HUES6 (cell line): Measurements from ENCODE around the gene C4orf17.
"Not testable (repeated sequence)": the region's sequence is repeated elsewhere in the genome, so short reads cannot be mapped to it uniquely, and the experiment has no call there.

ENCODE experiments used
- H3K27ac ChIP-seq: 2 replicates; pipeline ENCODE4 v1.7.0; 2013; ENCODE audit warnings: low read depth, mild to moderate bottlenecking, low read length, inconsistent platforms
- H3K27me3 ChIP-seq: 2 replicates; pipeline ENCODE4 v1.6.1; 2013; ENCODE audit warnings: low read length; ENCODE audit not compliant: control insufficient read depth, insufficient read depth
- H3K36me3 ChIP-seq: 2 replicates; pipeline ENCODE4 v1.6.1; 2013; ENCODE audit warnings: low read length; ENCODE audit not compliant: control insufficient read depth, insufficient read depth
- H3K4me1 ChIP-seq: 2 replicates; pipeline ENCODE4 v1.6.1; 2013; ENCODE audit warnings: low read length; ENCODE audit not compliant: control insufficient read depth, insufficient read depth
- H3K4me3 ChIP-seq: 2 replicates; pipeline ENCODE4 v1.5.1; 2013; ENCODE audit warnings: low read depth, low read length
- H3K9ac ChIP-seq: one replicate; pipeline ENCODE4 v1.6.1; 2013; ENCODE audit warnings: mild to moderate bottlenecking, low read length
- H3K9me3 ChIP-seq: 2 replicates; pipeline ENCODE4 v1.6.1; 2013; ENCODE audit warnings: low read depth, low read length; ENCODE audit not compliant: control insufficient read depth, insufficient read depth

Gene C4orf17

GRCh38 chr4:99486648-99487047 is 24.2 kb upstream of the C4orf17 start:
- H3K4me1 ChIP-seq, H3K4me3 ChIP-seq, H3K27ac ChIP-seq, H3K36me3 ChIP-seq, H3K27me3 ChIP-seq, H3K9ac ChIP-seq: not testable (repeated sequence)
- H3K9me3 ChIP-seq: peaks cover 54% of the 10 kb centered on the region

- no peaks in the 10 kb centered on the region for H3K36me3 ChIP-seq
- H3K4me3 ChIP-seq: no peak overlapping the region
- no peak overlapping the region for H3K27ac ChIP-seq
- no peak overlapping the region for H3K9ac ChIP-seq
- no peaks in the 10 kb centered on the region for H3K4me1 ChIP-seq
- H3K9me3 ChIP-seq: peaks cover 52% of the 10 kb centered on the region
- no peaks in the 10 kb centered on the region for H3K27me3 ChIP-seq
These were observed 20.5 kb upstream of the C4orf17 start for GRCh38 chr4:99490286-99490685.

GRCh38 chr4:99504804-99505502 is 5.9 kb upstream of the C4orf17 start:
- Histone ChIP-seq H3K36me3 (no peaks in the 10 kb centered on the region), H3K4me1 (no peaks in the 10 kb centered on the region; the same call in 1 of the 2 replicates)

GRCh38 chr4:99506781-99507180 is 4.0 kb upstream of the C4orf17 start:
- no peak overlapping the region for H3K9ac ChIP-seq
- no peak overlapping the region for H3K4me3 ChIP-seq
- H3K27me3 ChIP-seq: no peaks in the 10 kb centered on the region
- H3K36me3 ChIP-seq: no peaks in the 10 kb centered on the region
- no peaks in the 10 kb centered on the region for H3K9me3 ChIP-seq
- no peaks in the 10 kb centered on the region; the same call in 1 of the 2 replicates for H3K4me1 ChIP-seq
- no peak overlapping the region for H3K27ac ChIP-seq

More at GRCh38 chr4:99504804-99505502, 5.9 kb upstream of the C4orf17 start:
- no peak overlapping the region for H3K27ac ChIP-seq
- H3K9ac ChIP-seq: no peak overlapping the region
- H3K27me3 ChIP-seq: no peaks in the 10 kb centered on the region
- H3K9me3 ChIP-seq: no peaks in the 10 kb centered on the region
- no peak overlapping the region for H3K4me3 ChIP-seq

- H3K4me1 ChIP-seq: no peaks in the 10 kb centered on the region; the same call in 1 of the 2 replicates
- H3K27ac ChIP-seq: no peak overlapping the region
- no peaks in the 10 kb centered on the region for H3K36me3 ChIP-seq
- no peaks in the 10 kb centered on the region for H3K9me3 ChIP-seq
- no peak overlapping the region for H3K9ac ChIP-seq
- no peaks in the 10 kb centered on the region for H3K27me3 ChIP-seq
- H3K4me3 ChIP-seq: no peak overlapping the region
These were observed 3.5 kb upstream of the C4orf17 start for GRCh38 chr4:99507349-99507748.

GRCh38 chr4:99507762-99508161 is 3.1 kb upstream of the C4orf17 start:
- no peak overlapping the region for H3K4me3 ChIP-seq
- no peaks in the 10 kb centered on the region; the same call in 1 of the 2 replicates for H3K4me1 ChIP-seq
- H3K27ac ChIP-seq: no peak overlapping the region
- H3K9ac ChIP-seq: no peak overlapping the region
- H3K36me3 ChIP-seq: no peaks in the 10 kb centered on the region
- no peaks in the 10 kb centered on the region for H3K27me3 ChIP-seq
- no peaks in the 10 kb centered on the region for H3K9me3 ChIP-seq

- H3K9ac ChIP-seq: no peak overlapping the region
- no peak overlapping the region for H3K27ac ChIP-seq
- no peak overlapping the region for H3K4me3 ChIP-seq
These were observed 7.9 kb downstream of the C4orf17 start for GRCh38 chr4:99518601-99519295.

GRCh38 chr4:99529228-99529627 is 18.4 kb downstream of the C4orf17 start:
- H3K4me1 ChIP-seq: no peaks in the 10 kb centered on the region
- H3K9me3 ChIP-seq: no peaks in the 10 kb centered on the region
- no peak overlapping the region for H3K9ac ChIP-seq
- no peak overlapping the region for H3K4me3 ChIP-seq
- H3K36me3 ChIP-seq: no peaks in the 10 kb centered on the region
- H3K27me3 ChIP-seq: no peaks in the 10 kb centered on the region
- no peak overlapping the region for H3K27ac ChIP-seq

More at GRCh38 chr4:99518601-99519295, 7.9 kb downstream of the C4orf17 start:
- Histone ChIP-seq H3K27me3 (no peaks in the 10 kb centered on the region), H3K4me1 (no peaks in the 10 kb centered on the region), H3K36me3 (no peaks in the 10 kb centered on the region), H3K9me3 (no peaks in the 10 kb centered on the region)

- H3K4me1 ChIP-seq: no peaks in the 10 kb centered on the region
These were observed 19.1 kb downstream of the C4orf17 start for GRCh38 chr4:99529956-99530355.

GRCh38 chr4:99534699-99535098 is 23.9 kb downstream of the C4orf17 start:
- not testable (repeated sequence) for H3K27ac ChIP-seq, H3K9me3 ChIP-seq, H3K4me3 ChIP-seq, H3K27me3 ChIP-seq, H3K36me3 ChIP-seq, H3K9ac ChIP-seq, H3K4me1 ChIP-seq

More at GRCh38 chr4:99529956-99530355, 19.1 kb downstream of the C4orf17 start:
- no peaks in the 10 kb centered on the region for H3K27me3 ChIP-seq
- no peaks in the 10 kb centered on the region for H3K36me3 ChIP-seq
- no peak overlapping the region for H3K9ac ChIP-seq
- no peak overlapping the region for H3K27ac ChIP-seq
- H3K9me3 ChIP-seq: no peaks in the 10 kb centered on the region
- H3K4me3 ChIP-seq: no peak overlapping the region

GRCh38 chr4:99536271-99536670 is 25.4 kb downstream of the C4orf17 start:
- no peak overlapping the region for H3K4me3 ChIP-seq
- no peaks in the 10 kb centered on the region for H3K9me3 ChIP-seq
- H3K36me3 ChIP-seq: no peaks in the 10 kb centered on the region
- H3K9ac ChIP-seq: no peak overlapping the region
- H3K27me3 ChIP-seq: no peaks in the 10 kb centered on the region
- H3K4me1 ChIP-seq: no peaks in the 10 kb centered on the region
- no peak overlapping the region for H3K27ac ChIP-seq
